Measurements from ENCODE around the gene OASL. TPM values are rescaled to one million over a fixed set of nuclear protein-coding genes. Genes with fewer than 3 reads are reported as not detected.
"Not testable (repeated sequence)": the region's sequence is repeated elsewhere in the genome, so short reads cannot be mapped to it uniquely, and the experiment has no call there.

Gene OASL
- total RNA-seq, 3 donors from 2014 or later: 5.5 to 8.8 (median 6.2) TPM

DNA sequence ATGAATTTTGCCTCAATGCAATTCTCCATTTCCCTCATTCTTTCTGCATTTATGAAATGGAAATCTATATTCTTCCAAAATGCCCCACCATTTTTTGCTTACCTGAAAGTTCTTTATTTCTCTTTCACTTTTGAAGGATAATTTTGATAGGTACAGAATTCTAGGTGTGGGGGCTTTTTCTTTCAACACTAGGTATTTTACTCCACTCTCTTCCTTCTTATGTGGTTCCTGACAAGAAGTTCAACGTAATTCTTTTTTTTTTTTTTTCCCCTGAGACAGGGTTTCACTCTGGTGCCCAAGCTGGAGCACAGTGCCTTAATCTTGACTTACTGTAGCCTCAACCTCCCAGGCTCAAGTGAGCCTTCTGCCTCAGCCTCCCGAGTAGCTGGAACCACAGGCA is 26.3 kb upstream of the OASL start:
- no peaks in the 10 kb centered on the region for H3K9me3 Mint-ChIP-seq
- no peaks in the 10 kb centered on the region for H3K36me3 Mint-ChIP-seq (ENCODE audit: insufficient read depth)
- H3K4me3 Mint-ChIP-seq: no peak overlapping the region
- peaks cover 9% of the 10 kb centered on the region for H3K4me1 Mint-ChIP-seq (ENCODE audit: low read depth)
- ATAC-seq (no peak), DNase-seq (no peak)
- no peaks in the 10 kb centered on the region for H3K27me3 Mint-ChIP-seq (ENCODE audit: low read depth)

GRCh38 chr12:121064586-121064985 is 25.5 kb upstream of the OASL start:
- peaks cover 15% of the 10 kb centered on the region for H3K4me1 Mint-ChIP-seq (ENCODE audit: low read depth)
- not testable (repeated sequence) for H3K4me3 Mint-ChIP-seq; H3K36me3 Mint-ChIP-seq (ENCODE audit: insufficient read depth); DNase-seq; H3K27me3 Mint-ChIP-seq (ENCODE audit: low read depth); ATAC-seq; H3K9me3 Mint-ChIP-seq

- peaks cover 15% of the 10 kb centered on the region for H3K4me1 Mint-ChIP-seq (ENCODE audit: low read depth)
- H3K36me3 Mint-ChIP-seq (ENCODE audit: insufficient read depth): no peaks in the 10 kb centered on the region
- no peak overlapping the region for H3K4me3 Mint-ChIP-seq
- H3K9me3 Mint-ChIP-seq: no peaks in the 10 kb centered on the region
- H3K27me3 Mint-ChIP-seq (ENCODE audit: low read depth): no peaks in the 10 kb centered on the region
- DNase-seq (no peak), ATAC-seq (no peak)
Observed at GRCh38 chr12:121064116-121064515, 25.1 kb upstream of the OASL start.

DNA sequence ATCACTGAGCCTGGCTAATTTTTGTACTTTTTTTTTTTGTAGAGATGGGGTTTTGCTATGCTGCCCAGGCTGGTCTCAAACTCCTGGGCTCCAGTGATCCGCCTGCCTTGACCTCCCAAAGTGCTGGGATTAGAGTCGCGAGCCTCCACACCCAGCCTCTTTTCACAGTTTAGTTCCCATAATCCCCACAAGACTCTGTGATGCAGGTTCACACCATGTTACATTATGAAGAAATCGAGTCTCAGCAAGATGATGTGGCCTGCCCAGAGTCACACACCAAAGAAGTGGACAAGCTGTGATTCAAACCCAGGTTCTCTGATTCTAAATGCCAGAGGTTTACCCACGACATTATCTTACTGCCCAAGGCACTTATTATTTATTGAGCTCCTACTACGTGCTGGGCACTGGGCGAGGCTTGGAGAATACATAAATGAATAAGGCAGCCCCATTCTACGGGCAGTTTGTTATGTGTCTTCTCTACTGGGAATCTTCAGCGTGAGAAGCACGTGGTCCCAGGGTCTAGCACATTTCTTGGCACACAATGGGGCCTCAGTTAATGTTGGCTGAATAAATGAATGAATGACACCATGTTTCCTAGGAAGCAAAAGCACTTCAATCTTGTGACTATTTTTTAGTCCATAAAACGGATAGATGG is 23.5 kb upstream of the OASL start:
- H3K4me3 Mint-ChIP-seq: no peak overlapping the region

DNA sequence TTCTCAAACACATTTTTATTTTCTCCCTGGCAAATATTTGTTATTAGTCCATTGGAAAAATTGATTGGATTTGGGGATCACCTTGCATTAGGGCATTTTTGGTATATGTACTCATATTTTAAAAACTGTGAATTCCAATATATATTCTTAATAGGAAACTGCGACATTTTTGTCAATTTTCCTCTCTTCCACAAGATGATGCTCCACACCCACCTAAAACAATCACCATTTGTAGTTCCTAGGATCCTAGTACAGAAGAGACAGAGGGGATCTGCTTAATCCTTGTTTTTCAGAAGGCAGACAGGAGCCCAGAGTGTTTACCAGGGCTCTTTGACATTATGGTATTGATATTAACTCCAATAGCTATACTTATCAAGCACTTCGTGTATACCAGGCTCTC is 22.8 kb upstream of the OASL start:
- no peak overlapping the region for H3K4me3 Mint-ChIP-seq
- ATAC-seq (no peak), DNase-seq (no peak)
- H3K36me3 Mint-ChIP-seq (ENCODE audit: insufficient read depth): no peaks in the 10 kb centered on the region
- no peaks in the 10 kb centered on the region for H3K9me3 Mint-ChIP-seq
- H3K4me1 Mint-ChIP-seq (ENCODE audit: low read depth): peaks cover 15% of the 10 kb centered on the region
- no peaks in the 10 kb centered on the region for H3K27me3 Mint-ChIP-seq (ENCODE audit: low read depth)

More for the DNA sequence above, 23.5 kb upstream of the OASL start:
- DNase-seq: no peak
- H3K36me3 Mint-ChIP-seq (ENCODE audit: insufficient read depth): no peaks in the 10 kb centered on the region
- no peak for ATAC-seq
- no peaks in the 10 kb centered on the region for H3K9me3 Mint-ChIP-seq
- no peaks in the 10 kb centered on the region for H3K27me3 Mint-ChIP-seq (ENCODE audit: low read depth)
- peaks cover 15% of the 10 kb centered on the region for H3K4me1 Mint-ChIP-seq (ENCODE audit: low read depth)

DNA sequence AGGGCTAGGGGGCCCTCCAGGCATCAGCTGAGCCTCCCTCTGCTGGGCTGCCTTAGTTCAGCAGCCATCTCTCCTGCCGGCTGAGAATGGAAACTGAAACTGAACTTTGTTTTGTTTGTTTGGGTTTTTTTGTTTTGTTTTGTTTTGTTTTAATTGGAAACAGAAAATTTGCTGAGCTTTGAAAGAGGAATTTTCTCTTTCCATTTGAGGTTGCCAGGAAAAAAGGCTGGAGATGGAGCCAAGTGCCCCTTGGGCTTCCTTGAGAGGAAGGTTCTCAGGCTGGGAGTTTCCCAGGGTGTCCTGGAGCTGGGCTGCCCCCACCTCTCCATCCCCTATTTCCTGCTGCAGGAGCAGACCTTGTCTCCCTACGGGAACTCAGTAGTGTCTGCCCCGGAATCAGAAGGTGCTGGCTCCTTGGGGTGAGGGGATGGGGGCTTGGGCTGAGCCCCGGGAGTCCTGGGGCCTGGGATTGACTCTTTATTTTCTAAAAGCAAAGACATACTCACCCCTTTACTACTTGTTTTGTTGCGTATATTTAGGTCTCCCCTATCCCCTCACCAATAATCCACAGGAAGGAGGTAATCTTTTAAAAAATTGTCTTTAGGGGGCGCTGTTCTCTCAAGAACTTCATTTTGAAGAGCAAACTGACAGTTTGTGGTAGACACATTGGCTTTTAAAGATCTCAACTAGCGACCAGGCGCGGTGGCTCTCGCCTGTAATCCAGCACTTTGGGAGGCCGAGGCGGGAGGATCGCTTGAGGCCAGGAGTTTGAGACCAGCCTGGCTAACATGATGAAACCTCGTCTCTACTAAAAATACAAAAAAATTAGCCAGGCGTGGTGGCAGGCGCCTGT is 21.3 kb upstream of the OASL start:
- no peaks in the 10 kb centered on the region for H3K27me3 Mint-ChIP-seq (ENCODE audit: low read depth)
- no peaks in the 10 kb centered on the region for H3K36me3 Mint-ChIP-seq (ENCODE audit: insufficient read depth)
- peak; percentile 50 for DNase-seq
- peaks cover 13% of the 10 kb centered on the region for H3K4me1 Mint-ChIP-seq (ENCODE audit: low read depth)
- ATAC-seq: peak; percentile 92 to 93
- H3K4me3 Mint-ChIP-seq: peak overlapping the region; percentile 77
- H3K9me3 Mint-ChIP-seq: no peaks in the 10 kb centered on the region

DNA sequence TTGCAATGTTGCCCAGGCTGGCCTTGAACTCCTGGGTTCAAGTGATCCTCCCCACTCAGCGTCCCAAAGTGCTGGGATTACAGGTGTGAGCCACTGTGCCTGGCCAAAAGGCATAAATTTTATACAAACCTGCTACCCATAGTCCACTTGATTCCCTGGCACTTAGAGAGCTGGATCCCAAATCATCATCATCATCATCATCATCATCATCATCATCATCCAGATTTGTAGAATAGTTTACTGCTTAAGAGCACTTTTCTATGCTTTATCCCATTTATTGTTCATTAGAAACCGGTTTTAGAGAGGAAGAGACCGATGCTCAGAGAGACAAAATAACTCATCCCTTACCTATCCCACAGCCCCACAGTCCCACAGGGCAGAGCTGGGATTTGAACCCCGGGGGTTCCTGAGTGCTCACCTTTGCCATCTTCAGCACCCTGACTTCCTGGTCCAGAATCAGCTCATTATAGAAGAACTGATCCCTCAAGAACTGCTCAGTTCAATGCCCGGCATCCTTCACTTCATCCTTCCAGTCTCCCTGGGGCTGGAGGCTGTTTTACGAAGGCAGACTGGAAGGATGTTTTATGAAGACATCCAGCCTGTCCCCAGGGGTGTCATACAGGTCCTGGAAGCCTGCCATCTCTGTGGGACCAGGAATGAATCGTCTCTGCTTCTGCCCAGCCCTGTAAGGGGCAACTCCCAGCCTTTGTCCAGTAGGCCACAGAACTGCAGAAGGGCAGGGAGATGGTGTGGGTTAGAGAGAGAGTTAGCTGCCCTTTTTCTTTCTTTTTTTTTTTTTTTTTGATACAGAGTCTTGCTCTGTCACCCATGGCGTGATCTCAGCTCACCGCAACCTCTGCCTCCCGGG is 20.2 kb upstream of the OASL start:
- no peaks in the 10 kb centered on the region for H3K36me3 Mint-ChIP-seq (ENCODE audit: insufficient read depth)
- no peaks in the 10 kb centered on the region for H3K27me3 Mint-ChIP-seq (ENCODE audit: low read depth)
- ATAC-seq (no peak), DNase-seq (no peak)
- H3K4me3 Mint-ChIP-seq: no peak overlapping the region
- H3K9me3 Mint-ChIP-seq: no peaks in the 10 kb centered on the region
- peaks cover 10% of the 10 kb centered on the region for H3K4me1 Mint-ChIP-seq (ENCODE audit: low read depth)

- H3K4me1 Mint-ChIP-seq (ENCODE audit: low read depth): peaks cover 10% of the 10 kb centered on the region
- DNase-seq: no peak
Observed at GRCh38 chr12:121057794-121058193, 18.7 kb upstream of the OASL start.

GRCh38 chr12:121053706-121054105 is 14.7 kb upstream of the OASL start:
- Mint-ChIP-seq H3K4me1 (ENCODE audit: low read depth) (no peaks in the 10 kb centered on the region), H3K27me3 (ENCODE audit: low read depth) (no peaks in the 10 kb centered on the region), H3K36me3 (ENCODE audit: insufficient read depth) (no peaks in the 10 kb centered on the region), H3K4me3 (no peak overlapping the region), H3K9me3 (no peaks in the 10 kb centered on the region)
- ATAC-seq: no peak
- DNase-seq: no peak

More at GRCh38 chr12:121057794-121058193, 18.7 kb upstream of the OASL start:
- no peaks in the 10 kb centered on the region for H3K9me3 Mint-ChIP-seq
- H3K4me3 Mint-ChIP-seq: no peak overlapping the region
- H3K27me3 Mint-ChIP-seq (ENCODE audit: low read depth): no peaks in the 10 kb centered on the region
- no peak for ATAC-seq
- no peaks in the 10 kb centered on the region for H3K36me3 Mint-ChIP-seq (ENCODE audit: insufficient read depth)

DNA sequence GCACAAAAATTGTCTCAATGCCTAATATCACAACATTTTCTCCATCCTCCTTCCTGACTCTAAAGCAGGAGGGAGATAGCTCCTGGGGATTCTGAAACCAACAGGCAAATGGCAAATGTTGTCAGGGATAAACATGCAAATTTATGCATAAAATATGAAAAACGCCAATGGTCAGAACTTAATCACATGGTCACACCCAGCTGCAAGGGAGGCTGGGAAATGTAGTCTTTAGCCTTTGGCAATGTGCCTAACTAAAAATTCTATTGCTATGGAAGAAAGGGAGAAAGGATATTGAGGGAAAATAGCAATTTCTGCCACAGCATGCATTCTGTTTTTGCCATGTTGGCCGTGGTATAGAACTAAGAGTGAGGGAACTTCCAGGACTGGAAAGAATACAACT is 11.7 kb upstream of the OASL start:
- DNase-seq (no peak), ATAC-seq (no peak)
- H3K4me3 Mint-ChIP-seq: no peak overlapping the region
- H3K27me3 Mint-ChIP-seq (ENCODE audit: low read depth): no peaks in the 10 kb centered on the region
- no peaks in the 10 kb centered on the region for H3K36me3 Mint-ChIP-seq (ENCODE audit: insufficient read depth)
- no peaks in the 10 kb centered on the region for H3K4me1 Mint-ChIP-seq (ENCODE audit: low read depth)
- H3K9me3 Mint-ChIP-seq: no peaks in the 10 kb centered on the region

DNA sequence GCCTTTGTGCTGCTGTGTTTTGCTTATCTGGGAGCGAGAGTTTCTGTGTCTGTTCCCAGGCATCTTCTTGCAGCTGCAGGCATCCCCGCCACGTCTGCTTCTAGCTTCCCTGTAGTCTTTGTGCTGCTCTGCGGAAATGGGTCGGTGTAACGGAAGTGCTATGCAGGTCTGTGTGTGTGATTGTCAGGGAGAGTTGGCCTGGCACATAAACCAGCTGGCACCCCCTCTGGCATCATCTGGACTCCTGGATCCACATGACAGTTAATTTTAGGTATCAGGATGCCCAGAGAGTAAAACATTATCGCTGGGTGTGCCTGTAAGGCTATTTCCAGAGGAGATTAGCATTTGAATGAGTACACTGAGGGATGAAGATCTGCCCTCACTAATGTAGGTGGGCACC is 9.4 kb upstream of the OASL start:
- no peak for DNase-seq
- Mint-ChIP-seq H3K27me3 (ENCODE audit: low read depth) (no peaks in the 10 kb centered on the region), H3K4me1 (ENCODE audit: low read depth) (peaks cover 3% of the 10 kb centered on the region), H3K4me3 (peak overlapping the region; percentile 62), H3K36me3 (ENCODE audit: insufficient read depth) (no peaks in the 10 kb centered on the region), H3K9me3 (no peaks in the 10 kb centered on the region)
- no peak for ATAC-seq

- H3K27me3 Mint-ChIP-seq (ENCODE audit: low read depth); DNase-seq; H3K4me3 Mint-ChIP-seq; H3K36me3 Mint-ChIP-seq (ENCODE audit: insufficient read depth); ATAC-seq; H3K4me1 Mint-ChIP-seq (ENCODE audit: low read depth); H3K9me3 Mint-ChIP-seq: not testable (repeated sequence)
Observed at GRCh38 chr12:121047400-121047799, 8.4 kb upstream of the OASL start.

GRCh38 chr12:121043067-121043466 is 4.0 kb upstream of the OASL start:
- H3K4me3 Mint-ChIP-seq: no peak overlapping the region
- DNase-seq: no peak
- no peaks in the 10 kb centered on the region for H3K9me3 Mint-ChIP-seq
- ATAC-seq: no peak
- no peaks in the 10 kb centered on the region for H3K36me3 Mint-ChIP-seq (ENCODE audit: insufficient read depth)
- no peaks in the 10 kb centered on the region for H3K27me3 Mint-ChIP-seq (ENCODE audit: low read depth)
- H3K4me1 Mint-ChIP-seq (ENCODE audit: low read depth): peaks cover 19% of the 10 kb centered on the region

- ATAC-seq: peak; percentile 62 to 69
- Mint-ChIP-seq H3K4me1 (ENCODE audit: low read depth) (peaks cover 62% of the 10 kb centered on the region), H3K27me3 (ENCODE audit: low read depth) (no peaks in the 10 kb centered on the region), H3K4me3 (peak overlapping the region; percentile 93), H3K9me3 (no peaks in the 10 kb centered on the region), H3K36me3 (ENCODE audit: insufficient read depth) (peaks cover 8% of the 10 kb centered on the region)
- DNase-seq: no peak
Observed at GRCh38 chr12:121036810-121037326, 2.2 kb downstream of the OASL start.
